Prostate gland (tissue), 2 donors: Measurements from ENCODE around the gene PAK1. TPM values are rescaled to one million over a fixed set of nuclear protein-coding genes. Genes with fewer than 3 reads are reported as not detected.

Source experiments
- DNase-seq: peaks from one replicate; pipeline ENCODE4 v3.0.0-alpha.2; 2019; ENCODE audit warnings: low spot score
- H3K27ac ChIP-seq, 2 donors: fragments of 200-600 bp; sonication (generic); 2 replicates each; pipeline ENCODE4 v1.5.1; 2017 to 2019
- H3K27me3 ChIP-seq: fragments of 200-600 bp; sonication (generic); replicated peaks from 2 replicates; pipeline ENCODE4 v1.5.1; 2019; ENCODE audit not compliant: insufficient read depth
- H3K36me3 ChIP-seq, 2 donors: fragments of 200-600 bp; sonication (generic); 1 replicate in 1 of 2; 2 replicates in 1 of 2; pipeline versions ENCODE4 v1.5.1 to v1.8.1; 2017 to 2019
- H3K4me1 ChIP-seq: fragments of 200-600 bp; sonication (generic); replicated peaks from 2 replicates; pipeline ENCODE4 v1.5.1; 2019
- H3K4me3 ChIP-seq, 2 donors: fragments of 200-600 bp; sonication (generic); 2 replicates each; pipeline ENCODE4 v1.5.1; 2017 to 2019
- H3K9me3 ChIP-seq: fragments of 200-600 bp; sonication (generic); 2 replicates; pipeline ENCODE4 v1.5.1; 2017
- CTCF ChIP-seq, 4 experiments: fragments of 200-600 bp in 2 of 4; fragments of 450-650 bp in 2 of 4; sonication (generic) in 2 of 4; IDR thresholded peaks; 1 replicate in 3 of 4; 2 replicates in 1 of 4; pipeline ENCODE4 v1.5.1; 2016 to 2019; ENCODE audit warnings: antibody characterized with exemption in 4 of 4, mild to moderate bottlenecking in 2 of 4, moderate library complexity in 2 of 4
- POLR2A ChIP-seq: fragments of 450-650 bp; IDR thresholded peaks from one replicate; pipeline ENCODE4 v1.6.1; 2016; ENCODE audit warnings: antibody characterized with exemption, mild to moderate bottlenecking
- POLR2AphosphoS5 ChIP-seq: sonication (generic); formaldehyde crosslinking; IDR thresholded peaks from one replicate; pipeline ENCODE4 v1.6.1; 2017; ENCODE audit warnings: antibody characterized with exemption
- WGBS: methylation state at CpG from one replicate; pipeline ENCODE4 v1.1.5; 2018; 5-methylcytosine and 5-hydroxymethylcytosine counted together
- intact Hi-C: fragments of 100-400 bp; cut with DNase I; formaldehyde crosslinking; loops from one replicate; pipeline ENCODE4 v1.14.2; 2022
- total RNA-seq, 2 donors: library from RNA; depleted of rRNA; stranded (reverse); fragments of >200 nt; gene quantifications; one replicate each; pipeline ENCODE4 v1.1.0, GENCODE V29; 2016

Gene PAK1
- total RNA-seq, 2 donors from 2014 or later, result 39.6 to 61.7 TPM

DNA sequence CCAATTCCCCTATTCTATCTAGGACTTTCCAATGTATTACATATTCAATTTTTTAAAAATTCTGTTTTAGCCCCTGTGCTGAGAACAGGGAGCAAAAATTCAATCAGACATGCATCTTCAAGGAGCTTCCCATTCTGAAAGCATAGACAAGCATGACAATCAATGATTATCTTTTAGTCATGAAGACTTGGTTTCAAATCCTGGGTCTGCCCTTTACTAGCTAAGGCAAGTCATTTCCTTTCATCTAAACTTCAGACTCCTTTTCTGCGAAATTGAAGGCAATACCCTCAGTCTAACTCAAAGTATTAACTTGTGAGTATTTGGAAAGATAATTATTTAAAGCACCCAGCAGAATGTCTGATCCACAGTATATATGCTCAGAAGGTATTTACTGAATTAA, 24.1 kb downstream of the PAK1 start:
- DNase-seq, result no peak
- no peak for TF ChIP-seq POLR2A
- TF ChIP-seq POLR2AphosphoS5, result no peak
- no peak for TF ChIP-seq CTCF (IDR thresholded peaks at IDR 0.05)
- Histone ChIP-seq H3K4me3 (no peak overlapping the region), H3K27ac (no peak overlapping the region), H3K4me1 (no peaks in the 10 kb centered on the region), H3K36me3 (no peaks in the 10 kb centered on the region), H3K9me3 (no peaks in the 10 kb centered on the region), H3K27me3 (no peaks in the 10 kb centered on the region)
- WGBS, result 100% methylated on average over 1 of the region's 1 CpG
- intact Hi-C loops, result no loop called here

DNA sequence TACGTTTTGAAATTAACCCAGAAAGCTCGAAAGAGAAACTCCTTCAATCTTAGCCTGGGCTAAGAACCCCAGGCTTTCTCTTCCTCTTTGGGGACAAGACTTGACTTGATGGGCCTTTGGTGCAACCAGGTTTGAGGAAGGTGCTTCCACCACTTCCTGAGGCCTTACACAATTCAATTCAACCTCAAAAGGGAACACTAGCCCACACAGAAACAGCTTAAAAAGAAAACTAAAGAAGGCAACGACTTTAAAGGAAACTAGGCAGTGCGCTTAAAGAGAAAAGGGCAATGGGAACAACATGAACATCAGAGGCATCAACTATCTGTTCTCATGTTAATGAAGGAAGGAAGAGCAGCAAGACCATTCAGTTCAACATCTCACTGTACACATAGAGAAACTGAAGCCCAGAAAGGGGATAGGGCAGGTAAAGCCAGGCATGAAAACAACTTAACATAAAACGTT, 24.8 kb downstream of the PAK1 start:
- Histone ChIP-seq H3K4me3 (no peak overlapping the region), H3K4me1 (no peaks in the 10 kb centered on the region), H3K9me3 (no peaks in the 10 kb centered on the region), H3K27me3 (no peaks in the 10 kb centered on the region), H3K36me3 (no peaks in the 10 kb centered on the region), H3K27ac (no peak overlapping the region)
- intact Hi-C loops, result no loop called here
- WGBS, result 61% methylated on average over 5 of the region's 5 CpGs
- DNase-seq, result no peak
- TF ChIP-seq POLR2AphosphoS5 (no peak), POLR2A (no peak), CTCF (IDR thresholded peaks at IDR 0.05) (no peak)

- WGBS, result 91% methylated on average over 2 of the region's 2 CpGs
- no peak overlapping the region for H3K27ac ChIP-seq
- no peaks in the 10 kb centered on the region for H3K9me3 ChIP-seq
These were observed 25.6 kb downstream of the PAK1 start for GRCh38 chr11:77448269-77448668.

GRCh38 chr11:77446911-77447629, 26.8 kb downstream of the PAK1 start:
- H3K4me1 ChIP-seq, result no peaks in the 10 kb centered on the region
- intact Hi-C loops, result no loop called here
- 86% methylated on average over 8 of the region's 8 CpGs for WGBS

More at GRCh38 chr11:77448269-77448668, 25.6 kb downstream of the PAK1 start:
- no peak for DNase-seq
- H3K36me3 ChIP-seq, result no peaks in the 10 kb centered on the region
- no peak for TF ChIP-seq POLR2A
- no peak for TF ChIP-seq CTCF (IDR thresholded peaks at IDR 0.05)
- no peak for TF ChIP-seq POLR2AphosphoS5
- intact Hi-C loops, result no loop called here
- no peaks in the 10 kb centered on the region for H3K27me3 ChIP-seq
- H3K4me3 ChIP-seq, result no peak overlapping the region
- no peaks in the 10 kb centered on the region for H3K4me1 ChIP-seq

More at GRCh38 chr11:77446911-77447629, 26.8 kb downstream of the PAK1 start:
- Histone ChIP-seq H3K4me3 (no peak overlapping the region), H3K9me3 (no peaks in the 10 kb centered on the region), H3K27me3 (no peaks in the 10 kb centered on the region), H3K36me3 (no peaks in the 10 kb centered on the region), H3K27ac (no peak overlapping the region)
- TF ChIP-seq CTCF (IDR thresholded peaks at IDR 0.05) (no peak), POLR2AphosphoS5 (no peak), POLR2A (no peak)
- DNase-seq, result no peak
